K562 (cell line): ENCODE data around the gene CNNM4.

Source experiments
- BCLAF1 ChIP-seq, 2 experiments: fragments of 450-650 bp in 1 of 2; IDR thresholded peaks; 2 replicates each; pipeline ENCODE4 v1.6.1; 2011 to 2017; ENCODE audit warnings: low read depth in 2 of 2, antibody characterized with exemption in 1 of 2, borderline replicate concordance in 1 of 2, low read length in 1 of 2, mild to moderate bottlenecking in 1 of 2, mixed read lengths in 1 of 2; ENCODE audit not compliant: control insufficient read depth in 1 of 2
- BRCA1 ChIP-seq, 2 experiments: fragments of 450-650 bp in 1 of 2; sonication (generic) in 1 of 2; formaldehyde crosslinking in 1 of 2; IDR thresholded peaks; 2 replicates each; pipeline versions ENCODE4 v1.5.0 to v1.6.1; 2017 to 2020; ENCODE audit warnings: mild to moderate bottlenecking in 1 of 2, missing genetic modification reagents in 1 of 2
- CTCF ChIP-seq, 3 experiments: IDR thresholded peaks in 2 of 3; conservative IDR thresholded peaks in 1 of 3; 2 replicates each; pipeline ENCODE4 v1.5.1; 2011 to 2012; ENCODE audit warnings: low read length in 3 of 3, mild to moderate bottlenecking in 3 of 3, control low read depth in 2 of 3, improper control_type of control experiment in 1 of 3, inconsistent platforms in 1 of 3, low read depth in 1 of 3, mixed read lengths in 1 of 3, moderate library complexity in 1 of 3; ENCODE audit not compliant: insufficient read depth in 2 of 3
- GATAD2A ChIP-seq: fragments of 450-650 bp; IDR thresholded peaks from 2 replicates; pipeline ENCODE4 v1.6.1; 2017
- HMG20A ChIP-seq: fragments of 450-650 bp; formaldehyde crosslinking; conservative IDR thresholded peaks from 2 replicates; pipeline ENCODE4 v1.4.0; 2020; ENCODE audit warnings: mild to moderate bottlenecking, mixed read lengths
- MAZ ChIP-seq, 2 experiments: fragments of 450-650 bp in 1 of 2; sonication (generic) in 1 of 2; formaldehyde crosslinking; IDR thresholded peaks in 1 of 2; conservative IDR thresholded peaks in 1 of 2; 2 replicates each; pipeline versions ENCODE4 v1.4.0 to v1.5.0; 2020; ENCODE audit warnings: mild to moderate bottlenecking in 1 of 2, missing genetic modification reagents in 1 of 2
- POLR2A ChIP-seq: fragments of 450-650 bp; conservative IDR thresholded peaks from 2 replicates; pipeline ENCODE4 v1.6.1; 2016
- PRDM10 ChIP-seq: fragments of 450-650 bp; IDR thresholded peaks from 2 replicates; pipeline ENCODE4 v1.6.1; 2018; ENCODE audit not compliant: partially characterized antibody
- SMAD4 ChIP-seq: fragments of 250-450 bp; sonication (Bioruptor Pico); conservative IDR thresholded peaks from 2 replicates; pipeline ENCODE4 v1.8.0; 2021; ENCODE audit warnings: inconsistent platforms, mild to moderate bottlenecking, moderate library complexity
- SNRNP70 ChIP-seq: fragments of 200-400 bp; formaldehyde crosslinking; optimal IDR thresholded peaks from 2 replicates; pipeline ENCODE3; 2017; ENCODE audit warnings: low read depth, low read length
- XRCC3 ChIP-seq: fragments of 450-650 bp; IDR thresholded peaks from 2 replicates; pipeline ENCODE4 v1.6.1; 2017; ENCODE audit warnings: mild to moderate bottlenecking, moderate library complexity
- ZNF140 ChIP-seq: fragments of 250-450 bp; sonication (Bioruptor Pico); IDR thresholded peaks from 2 replicates; pipeline ENCODE4 v1.8.0; 2021; ENCODE audit warnings: moderate library complexity, mild to moderate bottlenecking, inconsistent platforms
- ZNF695 ChIP-seq: fragments of 450-650 bp; formaldehyde crosslinking; IDR thresholded peaks from 2 replicates; pipeline ENCODE4 v1.4.0; 2020; ENCODE audit warnings: mild to moderate bottlenecking, moderate library complexity

- TF ChIP-seq ZNF695 (CRISPR knock-in tag) (no peak), HMG20A (CRISPR knock-in tag) (no peak), SNRNP70 (no peak), BCLAF1 (IDR thresholded peaks at IDR 0.05; ENCODE audit: borderline replicate concordance in 1 of 2, control insufficient read depth in 1 of 2, low read depth in 2 of 2, low read length in 1 of 2) (no peak), SMAD4 (no peak), BRCA1 (IDR thresholded peaks at IDR 0.05) (no peak), BRCA1 (CRISPR knock-in tag; IDR thresholded peaks at IDR 0.05) (no peak), PRDM10 (no peak), CTCF (IDR thresholded peaks at IDR 0.05 in 2 of 3, conservative IDR thresholded peaks at IDR 0.05 in 1 of 3; ENCODE audit: insufficient read depth in 2 of 3, low read depth in 1 of 3, low read length in 3 of 3) (no peak), XRCC3 (no peak), GATAD2A (no peak), POLR2A (no peak), ZNF140 (CRISPR knock-in tag) (no peak), MAZ (CRISPR knock-in tag; conservative IDR thresholded peaks at IDR 0.05 in 1 of 2, IDR thresholded peaks at IDR 0.05 in 1 of 2) (no peak; a peak in 1 of 4 replicates)
These were observed 69.4 kb downstream of the CNNM4 start for GRCh38 chr2:96830044-96830562.
